SW 1271 (cell line): ENCODE measurements around the gene AZU1.

Source experiments
- DNase-seq, 2 experiments: peaks; one replicate each; lab custom pipeline; 2025; lab: John Stamatoyannopoulos, UW

Gene AZU1

DNA sequence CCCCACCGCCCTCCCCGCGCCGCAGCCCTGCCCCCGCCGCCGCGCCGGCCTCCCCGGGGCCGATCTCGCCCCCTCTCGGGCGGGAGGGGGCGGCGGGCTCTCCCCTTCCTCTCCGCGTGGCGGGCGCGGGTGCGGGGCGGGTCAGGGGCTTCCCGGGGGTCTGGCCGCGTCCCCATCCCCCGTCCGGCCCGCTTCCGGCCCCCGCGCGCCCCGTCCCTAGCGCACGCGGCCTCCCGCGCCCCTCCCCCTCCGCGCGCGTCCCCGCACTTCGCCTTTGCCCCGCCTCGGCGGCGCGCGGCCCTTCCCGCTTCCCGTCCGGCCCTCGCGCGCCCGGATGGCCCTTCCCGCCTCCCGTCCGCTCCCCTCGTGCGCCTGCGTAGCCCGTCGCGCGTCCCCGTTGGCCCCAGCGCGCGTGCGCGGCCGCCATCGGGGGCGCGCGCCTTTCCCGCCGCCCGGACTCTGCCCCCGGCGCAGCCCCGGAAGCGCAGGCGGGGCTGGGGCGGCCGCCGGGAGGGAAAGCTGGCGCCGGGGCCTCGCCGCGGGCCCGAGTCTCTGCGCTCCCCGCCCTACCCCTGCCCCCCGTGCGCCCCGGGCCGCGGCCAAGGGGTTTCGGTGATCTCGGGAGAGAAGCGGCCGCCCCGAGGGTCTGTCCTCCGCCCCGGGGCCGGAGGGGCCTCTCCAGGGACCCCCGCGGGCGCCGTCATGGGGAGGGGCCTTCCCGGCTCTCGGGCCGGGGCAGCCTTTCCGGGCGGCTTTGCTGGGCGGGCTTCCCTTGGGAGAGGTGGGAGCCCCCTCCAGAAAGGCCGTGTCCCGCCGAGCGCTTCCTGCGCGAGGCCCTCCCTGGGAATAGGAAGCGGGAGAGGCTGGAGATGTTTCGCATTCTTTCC, 29.9 kb upstream of the AZU1 start:
- peak; percentile 66 to 81 for DNase-seq

DNA sequence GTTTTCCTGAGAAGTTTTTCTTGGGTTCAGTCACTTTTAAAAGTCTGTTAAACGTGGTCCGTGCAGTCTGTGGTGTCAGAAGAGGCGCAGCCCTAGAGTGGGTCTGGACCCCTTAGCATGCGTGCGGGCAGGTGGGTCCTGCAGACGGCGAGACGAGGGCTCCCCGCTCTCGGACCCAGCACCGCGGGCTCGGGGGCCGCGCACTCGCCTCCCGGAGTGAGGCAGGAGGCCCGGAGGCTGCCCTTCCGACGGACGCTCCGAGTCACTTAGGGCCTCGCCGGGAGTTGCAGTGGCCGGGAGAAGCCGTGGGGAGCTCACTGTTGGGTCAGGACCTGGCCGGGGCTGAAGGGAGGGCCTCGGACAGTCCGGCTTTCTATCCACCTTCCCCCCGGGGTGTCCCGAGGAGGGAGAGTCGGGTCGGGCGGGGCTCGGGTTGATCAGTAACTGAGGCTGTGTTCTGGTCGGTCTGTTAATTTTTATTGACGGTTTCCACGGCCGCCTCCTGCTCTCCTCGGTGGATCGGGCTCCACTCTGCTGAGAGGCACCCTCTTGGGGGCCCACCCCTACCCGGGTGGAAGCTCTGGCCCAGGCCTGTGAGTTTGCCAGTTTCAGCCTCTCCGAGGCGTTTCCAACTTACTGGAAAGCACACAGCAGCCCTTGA, 29.1 kb upstream of the AZU1 start:
- no peak for DNase-seq

DNA sequence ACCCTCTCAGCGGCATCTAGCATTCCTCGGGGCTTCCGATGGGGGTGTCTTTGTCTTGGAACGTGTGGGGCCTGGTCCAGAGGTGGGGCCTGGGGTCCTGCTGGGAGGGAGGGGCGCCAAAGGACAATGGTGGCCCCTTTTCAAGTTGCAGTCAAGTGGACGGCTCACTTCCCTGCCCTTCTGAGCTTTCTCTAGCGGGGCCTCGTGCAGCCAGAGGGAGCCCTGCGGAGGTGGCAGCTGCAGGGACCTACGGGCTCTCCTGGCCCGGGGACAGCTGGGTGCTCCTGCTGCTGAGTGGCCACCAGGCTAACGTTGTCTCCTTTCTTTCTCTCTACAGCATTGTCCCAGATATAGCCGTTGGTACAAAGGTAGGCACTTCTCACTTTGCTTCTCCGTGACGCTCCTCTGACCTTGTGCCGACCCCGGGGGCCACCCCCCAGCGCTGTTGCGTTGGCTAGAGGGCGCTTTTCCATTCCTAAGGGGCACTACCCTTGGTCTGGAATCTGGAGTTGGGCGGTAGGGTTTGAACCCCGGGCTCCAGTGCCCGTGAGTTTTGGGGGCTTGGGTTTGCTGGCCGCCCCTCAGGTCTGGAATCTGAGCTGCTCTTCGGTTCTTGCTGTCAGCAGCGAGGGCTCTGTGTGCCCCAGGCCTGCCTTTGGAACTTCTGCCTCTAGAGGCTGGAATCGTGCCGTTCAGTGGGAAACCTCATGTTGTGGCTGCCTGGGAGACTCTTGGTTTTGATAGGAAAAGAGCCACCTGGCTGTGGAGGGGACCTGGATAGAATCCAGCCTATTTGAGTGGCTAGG, 28.4 kb upstream of the AZU1 start:
- DNase-seq: peak in 1 of 2 experiments; percentile 53

DNA sequence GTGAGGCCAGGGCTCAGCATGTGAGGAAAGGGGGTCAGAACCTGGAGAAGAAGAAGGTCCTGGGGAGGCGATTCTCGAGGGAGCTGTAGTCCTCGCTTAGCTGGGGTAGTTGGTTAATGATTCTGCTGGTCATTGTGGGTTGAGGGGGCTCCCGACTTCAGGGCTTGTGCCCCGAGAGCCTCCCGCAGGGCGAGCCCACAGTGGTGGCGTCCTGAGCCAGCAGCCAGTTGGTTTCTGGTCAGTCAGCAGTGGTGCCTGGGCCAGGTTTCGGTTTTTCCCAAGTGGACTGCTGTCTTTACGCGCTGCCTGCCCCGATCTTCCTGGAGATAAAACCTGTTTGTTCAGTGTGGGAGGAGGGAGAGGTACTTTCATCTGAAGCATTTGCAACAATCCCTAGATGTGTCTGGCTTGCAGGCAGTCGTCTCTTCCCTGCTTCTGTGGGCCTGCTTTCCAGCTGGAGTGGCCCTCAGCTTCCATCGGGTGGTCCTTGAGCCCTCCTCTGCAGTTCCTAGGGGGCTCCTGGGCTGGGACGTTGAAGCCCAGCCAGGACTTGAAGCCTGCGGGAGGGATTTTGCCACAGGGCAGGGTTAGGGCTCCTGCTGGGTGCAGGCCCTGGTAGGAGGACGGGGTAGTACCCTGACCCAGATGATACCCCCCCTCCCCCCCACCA, 27.1 kb upstream of the AZU1 start:
- DNase-seq: no peak

DNA sequence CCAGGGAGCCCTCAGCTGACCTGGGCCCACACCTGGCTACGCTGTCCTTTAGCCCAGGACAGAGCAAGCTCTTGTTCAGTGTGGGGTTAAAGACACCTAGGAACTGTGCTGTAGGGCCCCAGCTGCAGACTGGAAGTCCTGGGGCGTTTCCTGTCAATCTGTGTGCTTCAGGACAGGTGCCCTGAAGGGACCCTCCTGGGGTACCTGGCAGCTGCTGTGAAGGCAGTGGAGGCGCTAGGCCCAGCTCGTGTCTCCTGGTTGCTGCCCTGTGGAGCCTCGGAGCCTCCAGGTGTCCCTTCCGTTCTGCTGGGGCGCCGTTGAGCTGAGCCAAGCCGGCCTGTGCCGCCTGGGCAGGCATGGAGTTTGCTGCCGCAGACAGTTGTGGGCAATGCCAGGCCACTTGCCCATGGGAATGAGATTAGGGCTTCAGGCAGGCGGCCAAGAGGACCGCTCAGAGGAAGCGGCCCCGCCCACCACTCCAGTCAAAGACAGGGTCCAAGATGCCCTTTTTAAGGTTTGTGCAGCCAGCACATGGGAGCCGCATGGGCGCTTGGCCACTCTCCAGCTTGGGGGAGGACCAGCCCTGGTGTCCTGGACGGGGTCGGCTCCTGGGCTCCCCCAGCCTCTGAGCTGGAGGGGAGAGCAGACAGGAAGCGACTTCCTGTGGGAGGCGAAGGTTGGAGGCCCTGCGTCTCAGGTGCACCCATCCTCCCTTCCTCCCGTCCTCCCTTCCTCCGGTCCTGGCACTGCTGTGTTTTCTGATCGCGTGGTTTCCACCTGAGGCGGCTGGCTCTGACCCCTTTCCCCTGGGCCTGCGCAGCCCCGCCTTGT, 26.4 kb upstream of the AZU1 start:
- DNase-seq: no peak

DNA sequence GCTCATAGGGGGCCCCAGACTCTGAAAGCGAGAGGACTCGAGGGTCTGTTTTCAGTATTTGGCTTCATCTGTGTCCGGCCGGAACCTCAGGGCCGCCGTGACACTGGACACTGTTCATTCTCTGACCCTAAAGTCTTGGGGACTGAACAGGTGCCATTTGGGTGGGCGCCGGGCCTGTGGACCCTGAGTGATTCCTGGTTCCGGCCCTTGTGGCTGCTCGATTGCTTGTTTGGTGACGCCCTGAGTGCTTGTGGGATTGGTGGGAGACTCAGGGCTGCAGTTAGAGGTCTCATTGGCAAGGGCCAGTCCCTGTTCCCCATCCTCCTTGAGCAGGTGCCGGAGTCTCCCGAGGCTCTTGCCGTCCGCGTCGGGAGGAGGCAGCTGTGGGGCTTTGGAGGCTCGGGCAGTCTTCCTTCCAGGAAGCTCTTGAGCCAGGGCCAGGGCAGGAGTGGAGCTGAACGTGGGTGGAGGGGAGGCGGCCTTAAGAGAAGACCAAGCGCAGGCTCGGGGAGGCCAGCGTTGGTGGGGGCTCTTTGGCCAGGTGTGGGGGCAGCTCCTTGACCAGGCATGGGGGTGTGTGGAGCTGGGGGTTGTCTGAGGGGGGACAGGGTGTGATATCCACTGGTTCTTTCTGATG, 25.7 kb upstream of the AZU1 start:
- DNase-seq: no peak

DNA sequence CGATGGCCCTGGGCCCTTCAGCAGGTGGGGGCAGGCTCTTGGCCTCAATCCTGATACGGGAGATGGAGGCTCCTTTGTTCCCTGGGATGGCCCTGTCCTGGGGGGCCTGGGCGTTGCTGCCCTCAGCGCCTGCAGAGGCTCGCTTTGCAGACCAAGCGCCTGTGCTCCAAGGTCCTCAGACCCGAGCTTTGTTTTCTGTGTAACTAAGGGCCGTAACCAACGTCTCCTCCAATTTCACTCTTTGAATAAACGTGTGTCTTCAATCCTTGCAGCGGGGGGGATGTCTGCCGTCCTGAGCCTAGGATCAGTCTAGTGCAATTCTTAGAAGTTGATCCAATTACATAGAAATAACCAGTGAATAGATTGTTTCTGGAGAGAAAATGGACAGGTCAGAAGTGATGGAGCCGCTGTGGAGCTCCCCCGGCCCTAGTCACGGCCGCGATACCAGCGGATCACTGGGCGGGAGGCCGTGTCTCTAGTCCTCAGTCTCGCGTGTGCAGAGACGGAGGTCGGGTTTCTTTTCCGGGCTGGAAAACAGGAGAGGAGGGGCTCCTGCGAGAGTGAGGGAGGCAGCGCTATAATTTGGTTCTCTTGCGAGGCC, 25.0 kb upstream of the AZU1 start:
- DNase-seq: no peak

DNA sequence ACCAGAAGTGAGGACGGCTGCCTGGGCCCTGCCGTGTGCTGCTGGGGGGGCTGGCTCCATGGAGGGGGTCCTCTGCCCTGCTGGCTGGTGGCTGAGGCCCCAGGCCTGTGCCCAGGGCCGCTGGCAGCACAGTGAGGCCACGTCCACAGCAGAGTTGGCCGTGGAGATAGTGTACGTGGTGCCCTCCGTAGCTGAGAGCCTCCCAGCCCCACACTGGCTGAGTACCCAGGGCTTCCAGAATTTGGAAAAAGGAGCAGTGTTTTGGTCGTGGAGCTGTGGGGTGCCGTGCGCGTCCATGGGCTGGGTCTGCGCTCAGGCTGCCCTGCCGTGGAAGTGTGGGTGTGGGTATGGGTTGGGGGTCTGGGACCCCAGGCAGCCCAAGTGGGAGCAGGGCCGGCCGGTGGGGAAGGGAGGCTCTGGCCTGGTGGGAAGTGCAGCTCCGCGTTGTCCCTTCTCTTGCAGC, 24.5 kb upstream of the AZU1 start:
- DNase-seq: no peak

DNA sequence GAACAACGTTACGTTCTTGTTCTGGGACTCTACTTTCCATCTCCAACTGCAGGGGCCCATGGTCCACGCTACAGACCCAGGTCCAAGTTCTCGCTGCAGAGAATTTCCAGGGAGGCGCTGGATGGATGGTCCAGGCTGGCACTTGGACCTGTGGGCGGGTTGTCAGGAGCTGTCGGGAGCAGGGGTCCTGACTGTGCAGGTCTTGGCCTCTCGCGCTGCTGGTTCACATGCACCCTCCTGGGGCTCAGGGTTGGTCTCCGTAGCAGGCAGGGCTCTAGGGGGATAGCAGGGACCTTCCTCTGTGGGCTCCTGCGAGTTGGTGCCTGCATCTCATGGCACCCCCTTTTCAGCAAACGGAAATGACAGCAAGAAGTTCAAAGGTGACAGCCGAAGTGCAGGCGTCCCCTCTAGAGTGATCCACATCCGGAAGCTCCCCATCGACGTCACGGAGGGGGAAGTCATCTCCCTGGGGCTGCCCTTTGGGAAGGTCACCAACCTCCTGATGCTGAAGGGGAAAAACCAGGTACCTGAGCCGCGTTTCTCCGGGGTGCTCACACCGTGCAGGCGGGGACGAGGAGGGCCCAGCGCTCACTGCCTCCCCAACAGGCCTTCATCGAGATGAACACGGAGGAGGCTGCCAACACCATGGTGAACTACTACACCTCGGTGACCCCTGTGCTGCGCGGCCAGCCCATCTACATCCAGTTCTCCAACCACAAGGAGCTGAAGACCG, 23.8 kb upstream of the AZU1 start:
- DNase-seq: no peak

DNA sequence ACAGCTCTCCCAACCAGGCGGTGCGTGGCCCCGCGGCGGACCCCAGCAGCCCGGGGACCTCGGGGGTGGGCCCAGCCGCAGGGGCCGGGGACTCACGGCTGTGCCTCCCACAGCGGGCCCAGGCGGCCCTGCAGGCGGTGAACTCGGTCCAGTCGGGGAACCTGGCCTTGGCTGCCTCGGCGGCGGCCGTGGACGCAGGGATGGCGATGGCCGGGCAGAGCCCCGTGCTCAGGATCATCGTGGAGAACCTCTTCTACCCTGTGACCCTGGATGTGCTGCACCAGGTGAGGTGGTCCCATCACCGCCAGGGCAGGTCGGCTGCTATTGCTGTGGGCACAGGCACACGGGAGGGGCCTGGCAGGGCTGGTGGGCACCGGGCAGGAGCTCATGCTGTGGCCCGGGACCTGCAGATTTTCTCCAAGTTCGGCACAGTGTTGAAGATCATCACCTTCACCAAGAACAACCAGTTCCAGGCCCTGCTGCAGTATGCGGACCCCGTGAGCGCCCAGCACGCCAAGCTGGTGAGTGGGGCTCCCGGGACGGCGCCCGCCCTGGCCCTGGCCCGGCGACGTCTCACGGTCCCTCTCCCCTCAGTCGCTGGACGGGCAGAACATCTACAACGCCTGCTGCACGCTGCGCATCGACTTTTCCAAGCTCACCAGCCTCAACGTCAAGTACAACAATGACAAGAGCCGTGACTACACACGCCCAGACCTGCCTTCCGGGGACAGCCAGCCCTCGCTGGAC, 23.0 kb upstream of the AZU1 start:
- no peak for DNase-seq

DNA sequence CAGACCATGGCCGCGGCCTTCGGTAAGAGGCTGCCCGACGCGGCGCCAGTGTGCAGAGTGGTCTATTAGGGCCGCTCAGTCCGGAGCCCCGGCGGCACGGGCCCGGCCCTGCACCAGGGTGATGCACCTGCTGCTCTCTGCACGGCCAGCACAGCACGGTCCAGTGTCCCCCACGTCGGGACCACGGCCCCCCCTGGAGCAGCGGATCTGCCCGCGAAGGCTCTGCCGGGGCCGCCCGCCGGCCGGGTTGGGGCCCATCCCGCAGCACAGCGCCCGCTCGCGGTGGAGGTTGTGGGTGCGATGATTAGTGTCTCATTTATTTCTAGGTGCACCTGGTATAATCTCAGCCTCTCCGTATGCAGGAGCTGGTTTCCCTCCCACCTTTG, 22.5 kb upstream of the AZU1 start:
- no peak for DNase-seq

DNA sequence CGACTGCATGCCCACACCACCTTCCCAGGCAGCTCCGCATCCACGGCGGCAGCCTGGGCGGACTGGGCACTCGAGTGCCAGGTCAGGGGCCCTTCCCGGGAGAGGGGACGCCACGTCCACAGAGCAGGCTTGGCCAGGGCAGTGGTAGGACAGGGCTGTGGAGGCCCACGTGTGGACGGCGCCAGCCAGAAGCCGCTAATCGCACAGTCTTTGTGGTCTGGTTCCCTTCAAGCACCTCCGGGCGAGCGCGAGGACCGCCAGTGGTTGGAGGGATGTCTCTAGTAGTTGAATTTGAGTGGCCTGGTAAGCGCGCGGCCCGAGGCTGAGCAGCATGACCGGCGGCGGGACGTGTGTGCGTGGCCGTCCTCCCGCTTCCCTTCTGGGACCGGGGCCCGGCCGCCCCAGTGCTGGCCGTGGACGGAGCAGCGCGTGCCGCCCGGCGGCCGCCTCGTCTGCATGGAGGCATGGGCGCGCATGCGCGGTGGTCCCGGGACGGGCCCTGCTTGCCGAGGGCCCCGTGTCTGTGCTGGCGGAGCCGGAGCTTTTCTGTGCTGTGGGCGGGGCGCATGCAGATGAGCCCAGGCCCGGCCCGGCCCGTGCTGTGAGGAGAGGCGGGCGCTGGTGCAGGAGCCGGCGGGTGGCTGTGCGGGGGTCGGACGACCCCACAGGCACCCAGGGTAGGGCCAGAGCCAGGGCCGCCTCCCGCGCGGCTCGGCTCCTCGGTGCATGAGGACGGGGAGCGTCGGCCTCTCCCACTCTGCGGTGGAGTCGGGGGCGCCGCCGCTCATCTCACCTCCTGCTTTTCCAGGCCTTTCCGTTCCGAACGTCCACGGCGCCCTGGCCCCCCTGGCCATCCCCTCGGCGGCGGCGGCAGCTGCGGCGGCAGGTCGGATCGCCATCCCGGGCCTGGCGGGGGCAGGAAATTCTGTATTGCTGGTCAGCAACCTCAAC, 21.8 kb upstream of the AZU1 start:
- DNase-seq: no peak

DNA sequence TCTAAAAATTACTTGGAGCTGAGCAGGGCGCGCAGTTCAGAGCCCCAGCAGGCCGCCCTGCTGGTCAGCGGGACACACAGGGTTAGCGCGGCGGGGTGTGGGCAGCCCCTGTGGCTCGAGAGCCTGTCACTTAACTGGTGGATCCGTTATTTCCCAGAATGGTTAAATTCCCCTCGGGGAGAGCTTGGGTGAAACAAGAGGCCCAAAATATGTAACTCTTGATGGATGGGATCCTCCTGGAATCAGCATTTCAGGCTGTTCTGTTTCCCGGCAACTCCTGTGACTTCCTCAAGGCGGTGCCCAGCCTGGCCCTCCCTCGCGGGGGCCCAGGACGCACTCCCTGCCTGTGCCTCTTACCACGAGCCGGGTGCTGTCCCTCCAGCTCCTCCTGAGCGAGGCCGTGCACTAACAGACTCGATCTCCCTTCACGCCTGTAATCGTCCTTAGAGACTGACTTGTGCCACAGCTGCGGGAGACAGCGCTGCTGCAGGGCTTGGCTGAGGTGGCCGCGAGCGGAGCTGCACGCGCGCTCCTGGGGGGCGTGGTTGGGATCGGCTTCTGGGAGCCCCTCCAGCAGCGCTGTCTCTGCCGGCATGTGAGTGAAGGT, 20.7 kb upstream of the AZU1 start:
- no peak for DNase-seq

DNA sequence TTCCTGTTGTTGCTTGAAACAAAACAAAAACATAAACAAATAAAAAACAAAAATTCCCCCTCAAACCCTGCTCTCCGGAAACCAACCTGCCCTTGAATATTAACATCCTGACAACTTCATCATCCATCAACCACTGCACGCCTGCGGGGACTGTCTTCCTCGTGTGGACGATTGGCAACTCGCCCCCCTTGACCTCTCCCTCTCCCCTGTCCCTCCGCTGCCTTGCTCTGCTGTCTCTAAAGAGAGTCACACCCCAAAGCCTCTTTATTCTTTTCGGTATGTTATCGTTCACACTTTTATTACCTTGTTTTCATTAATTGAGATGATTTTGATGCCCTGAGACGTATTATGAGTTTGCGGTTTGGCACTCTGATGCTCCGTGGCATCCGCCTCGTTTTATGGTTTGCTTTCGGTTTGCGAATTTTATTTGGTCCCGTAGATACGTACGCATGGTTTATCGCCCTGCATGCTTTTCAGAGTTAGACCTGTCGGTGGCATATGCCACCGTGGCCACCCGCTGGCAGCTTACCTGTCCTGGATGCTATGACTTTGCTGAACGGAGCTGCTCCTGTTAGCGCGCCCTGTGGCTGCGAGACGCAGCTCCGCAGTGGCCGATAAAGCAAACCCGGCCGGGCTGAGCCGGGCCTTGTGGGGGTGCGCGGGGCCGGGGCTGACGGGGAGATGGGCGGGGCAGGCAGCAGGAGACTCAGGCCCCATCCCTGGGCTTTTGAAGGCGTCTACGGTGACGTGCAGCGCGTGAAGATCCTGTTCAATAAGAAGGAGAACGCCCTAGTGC, 19.8 kb upstream of the AZU1 start:
- no peak for DNase-seq

DNA sequence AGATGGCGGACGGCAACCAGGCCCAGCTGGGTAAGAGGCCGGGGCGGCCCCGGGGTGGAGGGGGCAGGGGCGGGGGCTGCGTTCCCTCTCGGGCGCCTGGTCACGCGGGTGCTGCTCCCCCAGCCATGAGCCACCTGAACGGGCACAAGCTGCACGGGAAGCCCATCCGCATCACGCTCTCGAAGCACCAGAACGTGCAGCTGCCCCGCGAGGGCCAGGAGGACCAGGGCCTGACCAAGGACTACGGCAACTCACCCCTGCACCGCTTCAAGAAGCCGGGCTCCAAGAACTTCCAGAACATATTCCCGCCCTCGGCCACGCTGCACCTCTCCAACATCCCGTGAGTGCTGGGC, 19.2 kb upstream of the AZU1 start:
- no peak for DNase-seq

DNA sequence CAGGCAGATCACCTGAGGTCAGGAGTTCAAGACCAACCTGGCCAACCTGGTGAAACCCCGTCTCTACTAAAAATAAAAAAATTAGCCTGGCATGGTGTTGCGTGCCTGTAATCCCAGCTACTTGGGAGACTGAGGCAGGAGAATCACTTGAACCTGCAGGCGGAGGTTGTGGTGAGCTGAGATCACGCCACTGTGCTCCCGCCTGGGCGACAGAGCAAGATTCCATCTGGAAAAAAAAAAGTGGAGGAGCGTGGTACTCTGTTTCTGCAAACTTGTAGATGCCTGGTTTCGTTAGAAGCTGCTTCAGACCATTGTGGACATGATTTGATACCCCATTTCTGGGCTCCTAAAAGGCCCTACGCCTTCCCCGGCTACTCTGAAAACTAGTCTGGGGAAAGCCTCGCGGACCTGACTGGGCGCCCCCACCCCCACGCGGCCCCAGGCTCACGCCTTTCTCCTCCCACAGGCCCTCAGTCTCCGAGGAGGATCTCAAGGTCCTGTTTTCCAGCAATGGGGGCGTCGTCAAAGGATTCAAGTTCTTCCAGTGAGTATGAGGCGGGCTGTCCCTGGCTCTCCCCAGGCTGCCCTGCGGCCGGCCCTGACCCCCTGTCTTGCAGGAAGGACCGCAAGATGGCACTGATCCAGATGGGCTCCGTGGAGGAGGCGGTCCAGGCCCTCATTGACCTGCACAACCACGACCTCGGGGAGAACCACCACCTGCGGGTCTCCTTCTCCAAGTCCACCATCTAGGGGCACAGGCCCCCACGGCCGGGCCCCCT, 17.4 kb upstream of the AZU1 start:
- no peak for DNase-seq
